ENCODE data around the gene RRAD.

The RRAD gene

GRCh38 chr16:66931665-66932064, 6.3 kb upstream of the RRAD start:
- no peak for DNase-seq

GRCh38 chr16:66930189-66930588, 4.9 kb upstream of the RRAD start:
- DNase-seq, result no peak

GRCh38 chr16:66928702-66929388, 3.5 kb upstream of the RRAD start:
- DNase-seq, result no peak

- no peak for DNase-seq
Measured at GRCh38 chr16:66927918-66928649, 2.7 kb upstream of the RRAD start.

- DNase-seq, result no peak
Measured at GRCh38 chr16:66926961-66927436, 1.7 kb upstream of the RRAD start.

GRCh38 chr16:66926171-66926947, 1.0 kb upstream of the RRAD start:
- DNase-seq, result no peak

GRCh38 chr16:66924527-66925321, 611 bp downstream of the RRAD start:
- DNase-seq, result peak; percentile 15

GRCh38 chr16:66923866-66924265, 1.5 kb downstream of the RRAD start:
- DNase-seq, result no peak

- DNase-seq, result no peak
Measured at GRCh38 chr16:66923247-66923731, 2.0 kb downstream of the RRAD start.

- DNase-seq, result no peak
Measured at GRCh38 chr16:66921729-66922450, 3.4 kb downstream of the RRAD start.

- no peak for DNase-seq
Measured at GRCh38 chr16:66920924-66921680, 4.2 kb downstream of the RRAD start.

GRCh38 chr16:66920299-66920590, 5.1 kb downstream of the RRAD start:
- DNase-seq, result no peak

GRCh38 chr16:66919569-66920298, 5.6 kb downstream of the RRAD start:
- DNase-seq, result no peak

- no peak for DNase-seq
Measured at GRCh38 chr16:66918803-66919568, 6.3 kb downstream of the RRAD start, which contains the start of gene CDH16. Gene CDH16, minus strand, starts transcription at chr16:66918885. Its CDS starts 820 bp downstream, at chr16:66918065.

GRCh38 chr16:66918355-66918754, 7.0 kb downstream of the RRAD start:
- DNase-seq, result no peak

- no peak for DNase-seq
Measured at GRCh38 chr16:66917741-66918140, 7.6 kb downstream of the RRAD start.

- no peak for DNase-seq
Measured at GRCh38 chr16:66916518-66916917, 8.8 kb downstream of the RRAD start.

- DNase-seq, result no peak
Measured at GRCh38 chr16:66915041-66915440, 10.3 kb downstream of the RRAD start.

GRCh38 chr16:66914541-66914940, 10.8 kb downstream of the RRAD start:
- no peak for DNase-seq

- no peak for DNase-seq
Measured at GRCh38 chr16:66913711-66914110, 11.6 kb downstream of the RRAD start.

Measured in effector CD4-positive, alpha-beta T cell (primary cell).